PC-9 (cell line): ENCODE results near the gene CLMN. TPM values are rescaled to one million over a fixed set of nuclear protein-coding genes. Genes with fewer than 3 reads are reported as not detected.

Experiments
- BruUV-seq: library from RNA; stranded (reverse); fragments of 400-500 nt; replicated peaks from 2 replicates; lab custom pipeline; 2021; lab: Mats Ljungman, UMichigan
- CTCF ChIA-PET: fragments of 300-600 bp; sonication (Branson Sonifier 250); formaldehyde crosslinking; loops from one replicate; lab custom pipeline; 2022; ENCODE audit warnings: antibody characterized with exemption; lab: Charles Lee
- POLR2A ChIA-PET: fragments of 300-600 bp; sonication (Branson Sonifier 250); formaldehyde crosslinking; loops from one replicate; lab custom pipeline; 2022; ENCODE audit warnings: antibody characterized with exemption; ENCODE audit not compliant: unreplicated experiment; lab: Charles Lee
- DNase-seq, 2 experiments: peaks; one replicate each; pipeline versions ENCODE4 v3.0.0 to v3.0.0-alpha.2; 2015 to 2022; ENCODE audit warnings: mixed read lengths in 1 of 2
- H2AFZ ChIP-seq: fragments of 200-600 bp; sonication (generic); 2 replicates; pipeline ENCODE4 v1.8.1; 2017; ENCODE audit warnings: antibody characterized with exemption
- H3F3A ChIP-seq: fragments of 200-600 bp; sonication (generic); 2 replicates; pipeline ENCODE4 v1.8.1; 2017; ENCODE audit warnings: antibody characterized with exemption, mild to moderate bottlenecking, low read depth; ENCODE audit not compliant: insufficient read depth
- H3K27ac ChIP-seq: fragments of 200-600 bp; sonication (generic); 2 replicates; pipeline ENCODE4 v1.6.1; 2016; ENCODE audit warnings: mixed run types
- H3K27me3 ChIP-seq: fragments of 200-600 bp; sonication (generic); 2 replicates; pipeline ENCODE4 v1.6.1; 2016; ENCODE audit warnings: low read depth, mixed run types; ENCODE audit not compliant: insufficient read depth
- H3K36me3 ChIP-seq: fragments of 200-600 bp; sonication (generic); 2 replicates; pipeline ENCODE4 v1.6.1; 2016; ENCODE audit warnings: low read depth, mixed run types
- H3K4me1 ChIP-seq: fragments of 200-600 bp; sonication (generic); replicated peaks from 2 replicates; pipeline ENCODE4 v1.6.1; 2016; ENCODE audit warnings: mixed run types; ENCODE audit not compliant: insufficient read depth
- H3K4me2 ChIP-seq: fragments of 200-600 bp; sonication (generic); 2 replicates; pipeline ENCODE4 v1.6.1; 2017; ENCODE audit warnings: mixed run types
- H3K4me3 ChIP-seq: fragments of 200-600 bp; sonication (generic); 2 replicates; pipeline ENCODE4 v1.6.1; 2016; ENCODE audit warnings: mixed run types
- H3K79me2 ChIP-seq: fragments of 200-600 bp; sonication (generic); 2 replicates; pipeline ENCODE4 v1.6.1; 2017; ENCODE audit warnings: low read depth, mixed run types
- H3K9me2 ChIP-seq: fragments of 200-600 bp; sonication (generic); 2 replicates; pipeline ENCODE4 v1.8.1; 2017; ENCODE audit warnings: mild to moderate bottlenecking; ENCODE audit not compliant: insufficient read depth
- H3K9me3 ChIP-seq: fragments of 200-600 bp; sonication (generic); 2 replicates; pipeline ENCODE4 v1.8.1; 2016; ENCODE audit warnings: low read depth; ENCODE audit not compliant: insufficient read depth
- H4K20me1 ChIP-seq: fragments of 200-600 bp; sonication (generic); 2 replicates; pipeline ENCODE4 v1.8.1; 2017; ENCODE audit not compliant: insufficient read depth
- EZH2 ChIP-seq: fragments of 200-600 bp; sonication (generic); IDR thresholded peaks from 2 replicates; pipeline ENCODE4 v1.8.0; 2017; ENCODE audit warnings: antibody characterized with exemption, low read depth
- intact Hi-C: fragments of 100-400 bp; cut with micrococcal nuclease; formaldehyde crosslinking; loops from one replicate; pipeline ENCODE4 v1.10.0; 2022; ENCODE audit not compliant: unreplicated experiment
- total RNA-seq: library from RNA; stranded (reverse); gene quantifications from 2 replicates; pipeline ENCODE4 v1.2.3, GENCODE V29; 2021
- TF ChIP-seq, protein P1 (sequence below): fragments of 200-600 bp; sonication (generic); conservative IDR thresholded peaks from 2 replicates; pipeline ENCODE4 v1.6.1; 2017; ENCODE audit warnings: mixed run types, antibody characterized with exemption, mild to moderate bottlenecking, moderate library complexity

CLMN gene
- total RNA-seq, 1 experiment from 2014 or later: 15.8 TPM

DNA sequence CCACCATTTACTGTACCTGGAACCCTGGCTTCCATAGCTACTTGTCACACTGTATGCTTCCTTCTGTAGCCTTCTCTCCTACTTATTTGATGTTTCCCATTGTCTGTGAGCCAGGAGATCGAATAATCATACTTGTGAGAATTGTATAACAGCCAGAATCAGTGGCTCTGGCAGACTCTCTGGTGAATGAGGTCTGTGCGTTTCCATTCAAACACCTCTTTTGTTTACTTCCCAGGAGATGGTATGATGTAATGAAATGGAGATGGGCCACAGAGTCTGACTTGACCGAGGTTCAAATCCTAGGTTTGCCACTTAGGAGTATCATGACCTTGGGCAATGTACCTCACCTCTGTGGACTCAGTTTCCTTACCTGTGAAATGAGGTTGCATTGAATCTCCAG, 35.7 kb upstream of the CLMN start:
- Histone ChIP-seq H3K4me1 (no peaks in the 10 kb centered on the region), H3K4me3 (no peak overlapping the region), H3K79me2 (no peaks in the 10 kb centered on the region), H3K9me2 (no peaks in the 10 kb centered on the region), H3K9me3 (no peaks in the 10 kb centered on the region), H3K36me3 (no peaks in the 10 kb centered on the region), H4K20me1 (no peaks in the 10 kb centered on the region), H3K27ac (no peak overlapping the region), H2AFZ (no peak overlapping the region), H3K27me3 (no peaks in the 10 kb centered on the region), H3K4me2 (no peak overlapping the region), H3F3A (no peaks in the 10 kb centered on the region)
- ChIA-PET POLR2A (no interaction called here), CTCF (no interaction called here)
- DNase-seq: no peak
- intact Hi-C loops: no loop called here
- no TSS peak for BruUV-seq
- TF ChIP-seq, protein P1, sequence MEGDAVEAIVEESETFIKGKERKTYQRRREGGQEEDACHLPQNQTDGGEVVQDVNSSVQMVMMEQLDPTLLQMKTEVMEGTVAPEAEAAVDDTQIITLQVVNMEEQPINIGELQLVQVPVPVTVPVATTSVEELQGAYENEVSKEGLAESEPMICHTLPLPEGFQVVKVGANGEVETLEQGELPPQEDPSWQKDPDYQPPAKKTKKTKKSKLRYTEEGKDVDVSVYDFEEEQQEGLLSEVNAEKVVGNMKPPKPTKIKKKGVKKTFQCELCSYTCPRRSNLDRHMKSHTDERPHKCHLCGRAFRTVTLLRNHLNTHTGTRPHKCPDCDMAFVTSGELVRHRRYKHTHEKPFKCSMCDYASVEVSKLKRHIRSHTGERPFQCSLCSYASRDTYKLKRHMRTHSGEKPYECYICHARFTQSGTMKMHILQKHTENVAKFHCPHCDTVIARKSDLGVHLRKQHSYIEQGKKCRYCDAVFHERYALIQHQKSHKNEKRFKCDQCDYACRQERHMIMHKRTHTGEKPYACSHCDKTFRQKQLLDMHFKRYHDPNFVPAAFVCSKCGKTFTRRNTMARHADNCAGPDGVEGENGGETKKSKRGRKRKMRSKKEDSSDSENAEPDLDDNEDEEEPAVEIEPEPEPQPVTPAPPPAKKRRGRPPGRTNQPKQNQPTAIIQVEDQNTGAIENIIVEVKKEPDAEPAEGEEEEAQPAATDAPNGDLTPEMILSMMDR: no peak
- no peak for TF ChIP-seq EZH2

DNA sequence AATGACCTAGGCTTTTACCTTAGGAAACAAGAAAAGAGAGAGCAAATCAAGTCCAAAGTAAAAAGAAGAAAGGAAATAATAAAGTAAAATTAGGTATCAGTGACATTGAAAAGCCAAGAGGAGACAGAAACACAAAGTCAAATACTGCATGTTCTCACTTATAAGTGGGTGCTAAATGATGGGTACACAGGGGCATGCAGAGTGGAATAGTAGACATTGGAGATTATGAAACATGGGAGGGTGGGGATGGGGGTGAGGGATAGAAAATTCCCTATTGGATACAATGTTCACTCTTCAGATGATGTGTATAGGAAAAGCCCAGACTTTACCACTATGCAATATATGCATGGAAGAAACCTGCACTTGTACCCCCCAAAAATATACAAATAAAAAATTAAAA, 35.1 kb upstream of the CLMN start:
- ChIA-PET POLR2A (no interaction called here), CTCF (no interaction called here)
- no TSS peak for BruUV-seq
- H4K20me1 ChIP-seq: no peaks in the 10 kb centered on the region
- H3K27ac ChIP-seq: no peak overlapping the region
- H3F3A ChIP-seq: no peaks in the 10 kb centered on the region
- no peaks in the 10 kb centered on the region for H3K4me1 ChIP-seq
- no peaks in the 10 kb centered on the region for H3K36me3 ChIP-seq
- TF ChIP-seq EZH2: no peak
- TF ChIP-seq, protein P1: no peak
- no peak overlapping the region for H2AFZ ChIP-seq
- no peaks in the 10 kb centered on the region for H3K27me3 ChIP-seq
- intact Hi-C loops: no loop called here
- H3K9me2 ChIP-seq: no peaks in the 10 kb centered on the region
- no peaks in the 10 kb centered on the region for H3K9me3 ChIP-seq
- no peak overlapping the region for H3K4me2 ChIP-seq
- DNase-seq: no peak
- no peak overlapping the region for H3K4me3 ChIP-seq
- H3K79me2 ChIP-seq: no peaks in the 10 kb centered on the region

- POLR2A ChIA-PET: no interaction called here
- no peak for TF ChIP-seq EZH2
- TF ChIP-seq, protein P1: no peak
- no peak overlapping the region for H3K4me3 ChIP-seq
- H3K27ac ChIP-seq: no peak overlapping the region
- H3K27me3 ChIP-seq: no peaks in the 10 kb centered on the region
- no peaks in the 10 kb centered on the region for H3K4me1 ChIP-seq
- no peaks in the 10 kb centered on the region for H3K9me2 ChIP-seq
- H3K36me3 ChIP-seq: no peaks in the 10 kb centered on the region
- H2AFZ ChIP-seq: no peak overlapping the region
- no peaks in the 10 kb centered on the region for H3K9me3 ChIP-seq
- no peaks in the 10 kb centered on the region for H3K79me2 ChIP-seq
- CTCF ChIA-PET: no interaction called here
- H4K20me1 ChIP-seq: no peaks in the 10 kb centered on the region
- H3F3A ChIP-seq: no peaks in the 10 kb centered on the region
- no peak for DNase-seq
- intact Hi-C loops: no loop called here
- BruUV-seq: no TSS peak
- H3K4me2 ChIP-seq: no peak overlapping the region
These were observed 34.0 kb upstream of the CLMN start for GRCh38 chr14:95353664-95354063.
